NCI-H1436 treated with DMSO at 0.1 percent for 48 hours (cell line): ENCODE results near the gene THSD7A.

Experiments
- DNase-seq: peaks from one replicate; lab custom pipeline; 2025; lab: John Stamatoyannopoulos, UW

The THSD7A gene

GRCh38 chr7:11831736-11832495 is at the start of gene THSD7A:
Gene THSD7A, minus strand, starts transcription at chr7:11832198. Its CDS starts 252 bp downstream, at chr7:11831946.
- DNase-seq, result no peak

GRCh38 chr7:11881680-11882079 is 49.7 kb upstream of the THSD7A start:
- DNase-seq, result no peak

GRCh38 chr7:11875635-11876034 is 43.6 kb upstream of the THSD7A start:
- no peak for DNase-seq

- no peak for DNase-seq
Measured at GRCh38 chr7:11865671-11866070, 33.7 kb upstream of the THSD7A start.

GRCh38 chr7:11858622-11859302 is 26.8 kb upstream of the THSD7A start:
- DNase-seq, result peak; percentile 27

- no peak for DNase-seq
Measured at GRCh38 chr7:11858026-11858425, 26.0 kb upstream of the THSD7A start.

- DNase-seq, result no peak
Measured at GRCh38 chr7:11848251-11848650, 16.3 kb upstream of the THSD7A start.

GRCh38 chr7:11847336-11847735 is 15.3 kb upstream of the THSD7A start:
- no peak for DNase-seq

GRCh38 chr7:11846361-11846955 is 14.5 kb upstream of the THSD7A start:
- DNase-seq, result no peak

- DNase-seq, result no peak
Measured at GRCh38 chr7:11843113-11843765, 11.2 kb upstream of the THSD7A start.

- no peak for DNase-seq
Measured at GRCh38 chr7:11841657-11842056, 9.7 kb upstream of the THSD7A start.

GRCh38 chr7:11835260-11835659 is 3.3 kb upstream of the THSD7A start:
- DNase-seq, result no peak

- peak; percentile 92 for DNase-seq
Measured at GRCh38 chr7:11833431-11833830, 1.4 kb upstream of the THSD7A start.

- no peak for DNase-seq
Measured at GRCh38 chr7:11831156-11831735, 752 bp downstream of the THSD7A start.

GRCh38 chr7:11830582-11831155 is 1.3 kb downstream of the THSD7A start:
- no peak for DNase-seq

GRCh38 chr7:11829954-11830353 is 2.0 kb downstream of the THSD7A start:
- no peak for DNase-seq

- no peak for DNase-seq
Measured at GRCh38 chr7:11819947-11820346, 12.1 kb downstream of the THSD7A start.

GRCh38 chr7:11819271-11819670 is 12.7 kb downstream of the THSD7A start:
- no peak for DNase-seq

- DNase-seq, result no peak
Measured at GRCh38 chr7:11818281-11818680, 13.7 kb downstream of the THSD7A start.

GRCh38 chr7:11817111-11817740 is 14.8 kb downstream of the THSD7A start:
- DNase-seq, result no peak

- no peak for DNase-seq
Measured at GRCh38 chr7:11811709-11812108, 20.3 kb downstream of the THSD7A start.
